GM13976 (cell line): ENCODE results near the gene ABITRAM.
"Not testable (repeated sequence)": the region's sequence is repeated elsewhere in the genome, so short reads cannot be mapped to it uniquely, and the experiment has no call there.

Experiments used
- DNase-seq: peaks from one replicate; pipeline ENCODE4 v3.0.0; 2012; ENCODE audit warnings: low spot score
- CTCF ChIP-seq: IDR thresholded peaks from 2 replicates; pipeline ENCODE4 v1.5.1; 2012; ENCODE audit warnings: borderline replicate concordance, mild to moderate bottlenecking; ENCODE audit not compliant: insufficient read depth; ENCODE audit errors: extremely low read depth, missing control alignments, control extremely low read depth
- in situ Hi-C: fragments of 300-500 bp; cut with MboI; formaldehyde crosslinking; loops from one replicate; pipeline ENCODE4 v1.12.0; 2022; ENCODE audit warnings: low sequenced_read_pairs, mixed read lengths, inconsistent platforms; ENCODE audit not compliant: unreplicated experiment

ABITRAM gene

GRCh38 chr9:108934323-108934893, at the start of gene ABITRAM:
Gene ABITRAM, plus strand, starts transcription at chr9:108934400. Its CDS starts 87 bp downstream, at chr9:108934487.
- TF ChIP-seq CTCF = no peak
- in situ Hi-C loops = no loop called here
- peak; percentile 94 for DNase-seq

GRCh38 chr9:108884701-108885100, 49.5 kb upstream of the ABITRAM start:
- in situ Hi-C loops = no loop called here

GRCh38 chr9:108885643-108886348, 48.4 kb upstream of the ABITRAM start:
- TF ChIP-seq CTCF = no peak
- in situ Hi-C loops = no loop called here
- peak; percentile 71 for DNase-seq

More at GRCh38 chr9:108884701-108885100, 49.5 kb upstream of the ABITRAM start:
- DNase-seq = no peak
- TF ChIP-seq CTCF = no peak

GRCh38 chr9:108886594-108887271, 47.5 kb upstream of the ABITRAM start:
- DNase-seq, in situ Hi-C loops: not testable (repeated sequence)

DNA sequence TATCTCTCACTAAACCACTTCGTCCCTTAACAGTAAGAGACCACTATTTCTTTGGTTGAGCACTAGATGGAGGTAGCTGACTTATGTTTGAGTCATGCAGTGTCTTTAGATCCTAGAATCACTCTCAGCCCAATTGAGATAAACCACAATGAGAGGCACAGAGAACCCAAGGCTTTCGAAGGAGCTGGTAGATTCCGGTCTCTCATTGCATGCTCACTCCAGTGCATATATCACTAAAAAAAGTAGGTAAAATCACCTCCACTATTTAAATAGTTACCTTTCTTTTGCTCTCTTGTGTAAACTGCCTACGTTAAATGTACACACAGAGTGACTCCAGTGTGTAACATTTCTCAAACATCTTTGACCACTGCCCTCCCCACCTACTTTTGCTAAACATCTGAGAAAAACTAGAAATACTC, 44.5 kb upstream of the ABITRAM start:
- no peak for TF ChIP-seq CTCF
- DNase-seq = no peak
- in situ Hi-C loops = no loop called here

- no peak for TF ChIP-seq CTCF
- in situ Hi-C loops = no loop called here
- no peak for DNase-seq
Observed at GRCh38 chr9:108894225-108894997, 39.8 kb upstream of the ABITRAM start.
